Loucy (cell line): ENCODE measurements around the gene MYO7B.

Experiments
- EZH2phosphoT487 ChIP-seq: fragments of 200-600 bp; IDR thresholded peaks from 2 replicates; pipeline ENCODE4 v1.6.1; 2018; ENCODE audit warnings: antibody characterized with exemption, mild to moderate bottlenecking, moderate library complexity, borderline replicate concordance
- TF ChIP-seq, protein P1 (sequence below): fragments of 200-600 bp; sonication (generic); conservative IDR thresholded peaks from 2 replicates; pipeline ENCODE4 v1.5.1; 2014; ENCODE audit warnings: mild to moderate bottlenecking, antibody characterized with exemption, low read length

DNA sequence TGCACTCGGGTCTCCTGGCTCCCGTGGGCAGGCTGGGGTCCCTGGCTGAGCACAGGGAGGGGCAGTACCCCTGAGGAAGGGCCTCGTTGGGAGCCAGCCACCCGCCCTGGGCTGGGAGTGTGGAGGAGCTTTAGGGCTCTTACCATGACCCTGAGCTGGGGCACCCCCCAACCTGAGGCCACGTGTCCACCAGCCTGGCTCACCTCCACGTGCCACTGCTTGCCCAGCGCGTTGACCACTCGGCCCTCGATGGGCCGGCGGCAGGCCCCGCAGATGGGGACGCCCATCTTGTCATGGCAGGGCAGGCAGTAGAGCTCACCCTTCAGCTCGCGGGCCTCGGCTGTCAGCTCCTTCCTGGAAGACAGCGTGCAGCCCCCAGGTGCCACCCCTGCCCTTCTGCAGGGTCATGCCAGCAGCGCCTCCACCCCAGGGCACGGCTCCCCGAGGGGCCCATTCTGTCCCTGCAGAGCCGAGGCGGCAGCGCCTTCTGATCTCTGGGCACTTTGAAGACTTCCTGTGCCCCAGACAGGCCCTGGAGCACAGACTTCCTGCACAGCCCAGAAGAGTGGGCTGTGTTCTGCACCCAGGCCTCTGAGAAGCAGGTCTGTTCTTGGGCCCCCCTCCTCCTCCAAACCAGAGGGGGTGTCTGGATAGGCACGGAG, 106.5 kb downstream of the MYO7B start:
- TF ChIP-seq, protein P1, sequence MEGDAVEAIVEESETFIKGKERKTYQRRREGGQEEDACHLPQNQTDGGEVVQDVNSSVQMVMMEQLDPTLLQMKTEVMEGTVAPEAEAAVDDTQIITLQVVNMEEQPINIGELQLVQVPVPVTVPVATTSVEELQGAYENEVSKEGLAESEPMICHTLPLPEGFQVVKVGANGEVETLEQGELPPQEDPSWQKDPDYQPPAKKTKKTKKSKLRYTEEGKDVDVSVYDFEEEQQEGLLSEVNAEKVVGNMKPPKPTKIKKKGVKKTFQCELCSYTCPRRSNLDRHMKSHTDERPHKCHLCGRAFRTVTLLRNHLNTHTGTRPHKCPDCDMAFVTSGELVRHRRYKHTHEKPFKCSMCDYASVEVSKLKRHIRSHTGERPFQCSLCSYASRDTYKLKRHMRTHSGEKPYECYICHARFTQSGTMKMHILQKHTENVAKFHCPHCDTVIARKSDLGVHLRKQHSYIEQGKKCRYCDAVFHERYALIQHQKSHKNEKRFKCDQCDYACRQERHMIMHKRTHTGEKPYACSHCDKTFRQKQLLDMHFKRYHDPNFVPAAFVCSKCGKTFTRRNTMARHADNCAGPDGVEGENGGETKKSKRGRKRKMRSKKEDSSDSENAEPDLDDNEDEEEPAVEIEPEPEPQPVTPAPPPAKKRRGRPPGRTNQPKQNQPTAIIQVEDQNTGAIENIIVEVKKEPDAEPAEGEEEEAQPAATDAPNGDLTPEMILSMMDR = no peak
- no peak for TF ChIP-seq EZH2phosphoT487
